ENCODE measurements around the gene NEK10. TPM values are rescaled to one million over a fixed set of nuclear protein-coding genes. Genes with fewer than 3 reads are reported as not detected.

The NEK10 gene
- total and polyA plus RNA-seq, 2 donors (not counting 3 experiments of a cell fraction or from before 2014, with no cell fraction given), result 0.32 to 5.0 TPM

DNA sequence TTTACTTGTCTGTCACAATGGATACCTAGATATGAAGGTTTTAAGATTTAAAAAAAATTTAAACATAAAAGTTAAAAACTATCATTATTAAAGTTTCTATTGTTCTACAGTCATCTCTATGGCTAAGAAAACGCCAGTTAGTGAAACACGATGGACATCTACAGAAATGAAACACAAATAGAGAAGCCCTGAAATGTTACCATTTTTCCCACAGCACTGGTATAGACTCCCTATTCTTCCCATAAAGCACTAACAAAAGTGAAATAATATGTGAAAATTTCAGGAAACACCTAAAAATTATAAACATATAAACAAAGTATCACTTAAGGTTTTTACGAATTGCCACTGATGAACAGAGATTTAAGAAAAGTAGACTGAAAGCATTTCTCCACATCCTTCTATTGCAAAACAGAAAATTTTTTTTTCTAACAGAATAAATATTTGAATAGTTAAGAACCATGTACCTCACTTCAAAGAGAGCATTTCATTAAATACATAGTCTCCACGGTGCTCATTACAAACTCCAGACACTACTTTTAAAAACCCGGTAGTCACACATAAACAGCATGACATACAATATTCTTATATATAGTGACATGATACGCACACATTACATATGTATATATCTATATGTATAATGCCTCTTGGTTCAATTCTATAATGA is 7.1 kb upstream of the NEK10 start:
- Histone ChIP-seq H3K4me3 (replicated peaks in 1 of 3; ENCODE audit: insufficient read depth in 1 of 3, low read depth in 1 of 3, low read length in 3 of 3) (no peak overlapping the region), H3K27ac (ENCODE audit: insufficient read depth, low read depth, low read length) (no peak overlapping the region), H4K20me1 (replicated peaks; ENCODE audit: control insufficient read depth, extremely low read depth, insufficient read depth, low read length) (no peaks in the 10 kb centered on the region), H3K9ac (replicated peaks; ENCODE audit: extremely low read depth, insufficient read depth, low read length) (no peak overlapping the region), H2AFZ (ENCODE audit: low read depth, low read length) (no peak overlapping the region), H3K4me2 (ENCODE audit: insufficient read depth, low read length) (no peak overlapping the region), H3K9me1 (replicated peaks; ENCODE audit: control insufficient read depth, extremely low read depth, insufficient read depth, low read length) (no peaks in the 10 kb centered on the region), H3K4me1 (ENCODE audit: control insufficient read depth, extremely low read depth, insufficient read depth, low read length) (peaks cover 3% of the 10 kb centered on the region), H3K9me3 (replicated peaks; ENCODE audit: control insufficient read depth, insufficient read depth, low read length) (no peaks in the 10 kb centered on the region), H3K27me3 (ENCODE audit: control insufficient read depth in 2 of 2, insufficient read depth in 2 of 2, low read length in 2 of 2) (no peaks in the 10 kb centered on the region), H3K79me2 (ENCODE audit: control insufficient read depth, insufficient read depth, low read length) (no peaks in the 10 kb centered on the region), H3K36me3 (ENCODE audit: control insufficient read depth in 2 of 2, extremely low read depth in 1 of 2, insufficient read depth in 2 of 2, low read length in 2 of 2) (peaks cover 0 to 13% of the 10 kb centered on the region in 2 experiments)
- POLR2A ChIA-PET, result no interaction called here
- dilution Hi-C loops (cut with MboI; ENCODE audit: extremely low pct_ligation_motif_present, low sequenced_read_pairs) (no loop called here), intact Hi-C loops (cut with micrococcal nuclease) (no loop called here)
- FAIRE-seq (no peak), DNase-seq (ENCODE audit: low read depth, low spot score) (no peak)
- CTCF ChIA-PET, result interaction anchor here (1.0 to 3.0 kb wide), 2 partner anchors 19 to 305 kb away, joined by 3 to 14 read pairs; no protein-coding TSS in a partner anchor
- TF ChIP-seq, protein P1, sequence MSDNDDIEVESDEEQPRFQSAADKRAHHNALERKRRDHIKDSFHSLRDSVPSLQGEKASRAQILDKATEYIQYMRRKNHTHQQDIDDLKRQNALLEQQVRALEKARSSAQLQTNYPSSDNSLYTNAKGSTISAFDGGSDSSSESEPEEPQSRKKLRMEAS (IDR thresholded peaks at IDR 0.05; ENCODE audit: insufficient read depth, insufficient read length), result no peak
- TF ChIP-seq FOS (IDR thresholded peaks at IDR 0.05; ENCODE audit: borderline replicate concordance, insufficient read depth, low read length) (no peak), EZH2 (IDR thresholded peaks at IDR 0.05; ENCODE audit: borderline replicate concordance, low read depth, low read length, severe bottlenecking) (no peak)
- TF ChIP-seq, protein P2, sequence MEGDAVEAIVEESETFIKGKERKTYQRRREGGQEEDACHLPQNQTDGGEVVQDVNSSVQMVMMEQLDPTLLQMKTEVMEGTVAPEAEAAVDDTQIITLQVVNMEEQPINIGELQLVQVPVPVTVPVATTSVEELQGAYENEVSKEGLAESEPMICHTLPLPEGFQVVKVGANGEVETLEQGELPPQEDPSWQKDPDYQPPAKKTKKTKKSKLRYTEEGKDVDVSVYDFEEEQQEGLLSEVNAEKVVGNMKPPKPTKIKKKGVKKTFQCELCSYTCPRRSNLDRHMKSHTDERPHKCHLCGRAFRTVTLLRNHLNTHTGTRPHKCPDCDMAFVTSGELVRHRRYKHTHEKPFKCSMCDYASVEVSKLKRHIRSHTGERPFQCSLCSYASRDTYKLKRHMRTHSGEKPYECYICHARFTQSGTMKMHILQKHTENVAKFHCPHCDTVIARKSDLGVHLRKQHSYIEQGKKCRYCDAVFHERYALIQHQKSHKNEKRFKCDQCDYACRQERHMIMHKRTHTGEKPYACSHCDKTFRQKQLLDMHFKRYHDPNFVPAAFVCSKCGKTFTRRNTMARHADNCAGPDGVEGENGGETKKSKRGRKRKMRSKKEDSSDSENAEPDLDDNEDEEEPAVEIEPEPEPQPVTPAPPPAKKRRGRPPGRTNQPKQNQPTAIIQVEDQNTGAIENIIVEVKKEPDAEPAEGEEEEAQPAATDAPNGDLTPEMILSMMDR (IDR thresholded peaks at IDR 0.05; ENCODE audit: extremely low read depth in 1 of 2, insufficient read depth in 1 of 2, low read depth in 1 of 2, low read length in 2 of 2), result no peak
- BruUV-seq (replicated peaks), result no TSS peak
